OCI-LY1 (cell line): Measurements from ENCODE around the gene TTF2.

Experiments
- H2AFZ ChIP-seq: fragments of 200-600 bp; sonication (generic), shearing (Covaris generic); 2 replicates; pipeline ENCODE4 v1.6.0; 2014; ENCODE audit warnings: antibody characterized with exemption, mild to moderate bottlenecking, low read length
- H3F3A ChIP-seq: fragments of 200-600 bp; sonication (generic), shearing (Covaris generic); 2 replicates; pipeline ENCODE4 v1.6.0; 2014; ENCODE audit warnings: mild to moderate bottlenecking, antibody characterized with exemption, low read length, moderate library complexity; ENCODE audit not compliant: insufficient read depth
- H3K27ac ChIP-seq: fragments of 200-600 bp; sonication (generic); 2 replicates; pipeline ENCODE4 v1.5.1; 2014; ENCODE audit warnings: low read length, mixed run types, mild to moderate bottlenecking, low read depth; ENCODE audit not compliant: poor library complexity, severe bottlenecking
- H3K27me3 ChIP-seq: fragments of 200-600 bp; sonication (generic); 2 replicates; pipeline ENCODE4 v1.6.0; 2014; ENCODE audit warnings: antibody characterized with exemption, mild to moderate bottlenecking, low read length, moderate library complexity; ENCODE audit not compliant: insufficient read depth
- H3K36me3 ChIP-seq: fragments of 200-600 bp; sonication (generic); 2 replicates; pipeline ENCODE4 v1.6.1; 2014; ENCODE audit warnings: mild to moderate bottlenecking, antibody characterized with exemption, low read length, moderate library complexity, mixed read lengths; ENCODE audit not compliant: insufficient read depth
- H3K4me1 ChIP-seq: fragments of 200-600 bp; sonication (generic); 2 replicates; pipeline ENCODE4 v1.5.1; 2014; ENCODE audit warnings: mild to moderate bottlenecking, low read length, moderate library complexity; ENCODE audit not compliant: insufficient read depth, severe bottlenecking
- H3K4me2 ChIP-seq: fragments of 200-600 bp; sonication (generic), shearing (Covaris generic); 2 replicates; pipeline ENCODE4 v1.6.1; 2014; ENCODE audit warnings: low read length
- H3K4me3 ChIP-seq: fragments of 200-600 bp; sonication (generic); 2 replicates; pipeline ENCODE4 v1.5.1; 2014; ENCODE audit warnings: low read length, low read depth, mild to moderate bottlenecking, mixed read lengths; ENCODE audit not compliant: poor library complexity, severe bottlenecking
- H3K79me2 ChIP-seq: fragments of 200-600 bp; shearing (Covaris generic); 2 replicates; pipeline ENCODE4 v1.6.1; 2016; ENCODE audit warnings: mixed run types, low read length, mixed read lengths; ENCODE audit not compliant: insufficient read depth
- H3K9ac ChIP-seq: fragments of 200-600 bp; sonication (generic), shearing (Covaris generic); 2 replicates; pipeline ENCODE4 v1.6.1; 2014; ENCODE audit warnings: mild to moderate bottlenecking, low read length, mixed read lengths
- H3K9me2 ChIP-seq: fragments of 200-600 bp; sonication (generic), shearing (Covaris generic); 2 replicates; pipeline ENCODE4 v1.6.1; 2014; ENCODE audit warnings: low read depth, mild to moderate bottlenecking, low read length, mixed read lengths
- H3K9me3 ChIP-seq: fragments of 200-600 bp; shearing (Covaris generic); 2 replicates; pipeline ENCODE4 v1.6.1; 2014; ENCODE audit warnings: low read length, mixed read lengths
- H4K20me1 ChIP-seq: fragments of 200-600 bp; sonication (generic), shearing (Covaris generic); 2 replicates; pipeline ENCODE4 v1.6.0; 2016; ENCODE audit warnings: mild to moderate bottlenecking, low read length; ENCODE audit not compliant: insufficient read depth
- CTCF ChIP-seq: fragments of 200-600 bp; sonication (generic), shearing (Covaris generic); IDR thresholded peaks from 2 replicates; pipeline ENCODE4 v1.5.1; 2017; ENCODE audit warnings: mild to moderate bottlenecking, antibody characterized with exemption, low read length, moderate library complexity, mixed read lengths
- EZH2 ChIP-seq: fragments of 200-600 bp; sonication (generic), shearing (Covaris generic); IDR thresholded peaks from 2 replicates; pipeline ENCODE4 v1.8.0; 2017; ENCODE audit warnings: borderline replicate concordance, mixed run types, mild to moderate bottlenecking, antibody characterized with exemption, low read length, moderate library complexity, mixed read lengths

Gene TTF2

GRCh38 chr1:117128323-117129079 is 68.4 kb downstream of the TTF2 start:
- no peaks in the 10 kb centered on the region for H3K9me2 ChIP-seq
- H3K4me2 ChIP-seq: no peak overlapping the region
- H3K27ac ChIP-seq: no peak overlapping the region
- no peaks in the 10 kb centered on the region for H3K79me2 ChIP-seq
- H3K4me3 ChIP-seq: no peak overlapping the region
- H3K9me3 ChIP-seq: no peaks in the 10 kb centered on the region
- no peak overlapping the region for H3K9ac ChIP-seq
- no peak overlapping the region for H2AFZ ChIP-seq
- TF ChIP-seq EZH2 (no peak), CTCF (peak; percentile 60)
- no peaks in the 10 kb centered on the region for H3K36me3 ChIP-seq
- no peaks in the 10 kb centered on the region for H3K27me3 ChIP-seq
- no peaks in the 10 kb centered on the region for H3K4me1 ChIP-seq
- no peaks in the 10 kb centered on the region for H4K20me1 ChIP-seq
- no peaks in the 10 kb centered on the region for H3F3A ChIP-seq

GRCh38 chr1:117130526-117130925 is 70.4 kb downstream of the TTF2 start:
- H3K4me3 ChIP-seq: no peak overlapping the region
- no peak overlapping the region for H2AFZ ChIP-seq
- H4K20me1 ChIP-seq: no peaks in the 10 kb centered on the region
- no peak overlapping the region for H3K27ac ChIP-seq
- no peaks in the 10 kb centered on the region for H3K36me3 ChIP-seq
- H3F3A ChIP-seq: no peaks in the 10 kb centered on the region
- no peak for TF ChIP-seq EZH2
- no peak for TF ChIP-seq CTCF
- no peak overlapping the region for H3K4me2 ChIP-seq
- H3K9me3 ChIP-seq: no peaks in the 10 kb centered on the region
- no peaks in the 10 kb centered on the region for H3K4me1 ChIP-seq
- no peaks in the 10 kb centered on the region for H3K9me2 ChIP-seq
- no peaks in the 10 kb centered on the region for H3K79me2 ChIP-seq
- H3K27me3 ChIP-seq: no peaks in the 10 kb centered on the region
- H3K9ac ChIP-seq: no peak overlapping the region

- H3K4me2 ChIP-seq: no peak overlapping the region
- H3F3A ChIP-seq: no peaks in the 10 kb centered on the region
- H3K9ac ChIP-seq: no peak overlapping the region
- no peaks in the 10 kb centered on the region for H3K9me2 ChIP-seq
- H3K36me3 ChIP-seq: no peaks in the 10 kb centered on the region
- H2AFZ ChIP-seq: no peak overlapping the region
- no peaks in the 10 kb centered on the region for H3K79me2 ChIP-seq
- H3K4me1 ChIP-seq: no peaks in the 10 kb centered on the region
- TF ChIP-seq CTCF (no peak), EZH2 (no peak)
- no peak overlapping the region for H3K4me3 ChIP-seq
- no peaks in the 10 kb centered on the region for H3K9me3 ChIP-seq
- no peaks in the 10 kb centered on the region for H3K27me3 ChIP-seq
- H4K20me1 ChIP-seq: no peaks in the 10 kb centered on the region
- H3K27ac ChIP-seq: no peak overlapping the region
Observed at GRCh38 chr1:117135329-117135728, 75.2 kb downstream of the TTF2 start.
